Measurements from ENCODE around the gene FCRL5.
A peak's percentile ranks its signal among the peaks of the same experiment; 100 is the strongest.
"Not testable (repeated sequence)": the region's sequence is repeated elsewhere in the genome, so short reads cannot be mapped to it uniquely, and the experiment has no call there.

The FCRL5 gene

GRCh38 chr1:157551694-157552693 lies at the start of gene FCRL5:
FCRL5 (minus strand) TSS chr1:157552515; CDS start chr1:157552362, 153 bp downstream.
- DNase-seq (ENCODE audit: low read depth in 2 of 2), result no peak

GRCh38 chr1:157600236-157600635 lies 47.9 kb upstream of the FCRL5 start:
- DNase-seq (ENCODE audit: low read depth in 2 of 2), result no peak

- no peak for DNase-seq (ENCODE audit: low read depth in 2 of 2)
Observed at GRCh38 chr1:157597959-157598667, 45.8 kb upstream of the FCRL5 start, which contains the start of gene FCRL4. FCRL4 (minus strand) TSS chr1:157598085; CDS start chr1:157597944, 141 bp downstream.

- no peak for DNase-seq (ENCODE audit: low read depth in 2 of 2)
Observed at GRCh38 chr1:157596384-157596783, 44.1 kb upstream of the FCRL5 start.

GRCh38 chr1:157595356-157595755 lies 43.0 kb upstream of the FCRL5 start:
- DNase-seq (ENCODE audit: low read depth in 2 of 2), result no peak

GRCh38 chr1:157585984-157586383 lies 33.7 kb upstream of the FCRL5 start:
- DNase-seq (ENCODE audit: low read depth in 2 of 2), result no peak

- DNase-seq (ENCODE audit: low read depth in 2 of 2), result no peak
Observed at GRCh38 chr1:157584503-157584902, 32.2 kb upstream of the FCRL5 start.

- DNase-seq (ENCODE audit: low read depth in 2 of 2), result no peak
Observed at GRCh38 chr1:157580828-157581210, 28.5 kb upstream of the FCRL5 start.

- DNase-seq (ENCODE audit: low read depth in 2 of 2), result peak in 1 of 2 donors; percentile 3
Observed at GRCh38 chr1:157580179-157580827, 28.0 kb upstream of the FCRL5 start.

GRCh38 chr1:157577420-157577819 lies 25.1 kb upstream of the FCRL5 start:
- no peak for DNase-seq (ENCODE audit: low read depth in 2 of 2)

- no peak for DNase-seq (ENCODE audit: low read depth in 2 of 2)
Observed at GRCh38 chr1:157575744-157576143, 23.4 kb upstream of the FCRL5 start.

- DNase-seq (ENCODE audit: low read depth in 2 of 2), result no peak
Observed at GRCh38 chr1:157574836-157575235, 22.5 kb upstream of the FCRL5 start.

GRCh38 chr1:157566484-157567300 lies 14.4 kb upstream of the FCRL5 start:
- DNase-seq (ENCODE audit: low read depth in 2 of 2), result no peak

GRCh38 chr1:157562515-157562914 lies 10.2 kb upstream of the FCRL5 start:
- no peak for DNase-seq (ENCODE audit: low read depth in 2 of 2)

- no peak for DNase-seq (ENCODE audit: low read depth in 2 of 2)
Observed at GRCh38 chr1:157558119-157558518, 5.8 kb upstream of the FCRL5 start.

- not testable (repeated sequence) for DNase-seq (ENCODE audit: low read depth in 2 of 2)
Observed at GRCh38 chr1:157548081-157548480, 4.2 kb downstream of the FCRL5 start.

GRCh38 chr1:157542676-157543075 lies 9.6 kb downstream of the FCRL5 start:
- no peak for DNase-seq (ENCODE audit: low read depth in 2 of 2)

GRCh38 chr1:157540852-157541251 lies 11.5 kb downstream of the FCRL5 start:
- DNase-seq (ENCODE audit: low read depth in 2 of 2), result no peak

- no peak for DNase-seq (ENCODE audit: low read depth in 2 of 2)
Observed at GRCh38 chr1:157540160-157540748, 12.1 kb downstream of the FCRL5 start.

- no peak for DNase-seq (ENCODE audit: low read depth in 2 of 2)
Observed at GRCh38 chr1:157539568-157539967, 12.7 kb downstream of the FCRL5 start.

GRCh38 chr1:157532569-157532968 lies 19.7 kb downstream of the FCRL5 start:
- DNase-seq (ENCODE audit: low read depth in 2 of 2), result no peak
